SK-N-SH (cell line): ENCODE measurements around the gene ZNF197.

Source experiments
- RAD21 ChIP-seq: IDR thresholded peaks from 2 replicates; pipeline ENCODE4 v1.6.1; 2012; ENCODE audit warnings: mild to moderate bottlenecking, low read length
- TF ChIP-seq, protein P1 (sequence below): fragments of 200-600 bp; sonication (generic); IDR thresholded peaks from 2 replicates; pipeline ENCODE4 v1.6.1; 2017; ENCODE audit warnings: antibody characterized with exemption, mild to moderate bottlenecking, moderate library complexity
- TF ChIP-seq, protein P2 (sequence below): IDR thresholded peaks from 2 replicates; pipeline ENCODE4 v1.6.1; 2012; ENCODE audit warnings: mild to moderate bottlenecking, low read depth, low read length, moderate library complexity

DNA sequence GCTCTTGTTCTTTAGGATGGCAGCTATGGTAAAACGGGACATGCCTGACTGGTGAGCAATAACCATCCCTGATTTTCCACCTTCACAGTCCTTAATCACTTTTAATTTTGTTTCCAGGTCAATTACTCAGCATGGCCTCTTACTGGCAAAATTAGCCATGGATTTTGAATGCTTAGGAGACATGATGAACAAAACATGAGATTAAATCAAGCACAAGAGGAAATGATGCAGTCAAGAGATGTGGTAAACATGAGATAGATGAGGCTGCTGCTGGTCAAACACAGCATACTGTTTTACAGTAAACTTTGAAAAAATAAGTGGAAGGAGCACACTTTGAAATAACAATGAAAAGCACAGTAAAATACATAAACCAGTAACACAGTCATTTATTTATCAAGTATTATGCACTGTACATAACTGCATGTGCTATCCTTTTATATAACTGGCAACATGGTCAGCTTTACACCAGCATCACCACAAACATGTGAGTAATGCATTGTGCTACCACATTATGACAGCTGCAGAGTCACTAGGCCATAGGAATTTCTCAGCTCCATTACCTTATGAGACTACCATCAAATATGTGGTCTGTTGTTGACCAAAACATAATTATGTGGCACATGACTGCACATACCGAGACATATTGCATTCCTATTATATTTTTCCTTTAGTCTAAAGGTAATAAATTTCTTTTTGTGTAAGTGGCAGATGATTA, 57.5 kb downstream of the ZNF197 start:
- TF ChIP-seq, protein P1, sequence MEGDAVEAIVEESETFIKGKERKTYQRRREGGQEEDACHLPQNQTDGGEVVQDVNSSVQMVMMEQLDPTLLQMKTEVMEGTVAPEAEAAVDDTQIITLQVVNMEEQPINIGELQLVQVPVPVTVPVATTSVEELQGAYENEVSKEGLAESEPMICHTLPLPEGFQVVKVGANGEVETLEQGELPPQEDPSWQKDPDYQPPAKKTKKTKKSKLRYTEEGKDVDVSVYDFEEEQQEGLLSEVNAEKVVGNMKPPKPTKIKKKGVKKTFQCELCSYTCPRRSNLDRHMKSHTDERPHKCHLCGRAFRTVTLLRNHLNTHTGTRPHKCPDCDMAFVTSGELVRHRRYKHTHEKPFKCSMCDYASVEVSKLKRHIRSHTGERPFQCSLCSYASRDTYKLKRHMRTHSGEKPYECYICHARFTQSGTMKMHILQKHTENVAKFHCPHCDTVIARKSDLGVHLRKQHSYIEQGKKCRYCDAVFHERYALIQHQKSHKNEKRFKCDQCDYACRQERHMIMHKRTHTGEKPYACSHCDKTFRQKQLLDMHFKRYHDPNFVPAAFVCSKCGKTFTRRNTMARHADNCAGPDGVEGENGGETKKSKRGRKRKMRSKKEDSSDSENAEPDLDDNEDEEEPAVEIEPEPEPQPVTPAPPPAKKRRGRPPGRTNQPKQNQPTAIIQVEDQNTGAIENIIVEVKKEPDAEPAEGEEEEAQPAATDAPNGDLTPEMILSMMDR = no peak
- TF ChIP-seq, protein P2, sequence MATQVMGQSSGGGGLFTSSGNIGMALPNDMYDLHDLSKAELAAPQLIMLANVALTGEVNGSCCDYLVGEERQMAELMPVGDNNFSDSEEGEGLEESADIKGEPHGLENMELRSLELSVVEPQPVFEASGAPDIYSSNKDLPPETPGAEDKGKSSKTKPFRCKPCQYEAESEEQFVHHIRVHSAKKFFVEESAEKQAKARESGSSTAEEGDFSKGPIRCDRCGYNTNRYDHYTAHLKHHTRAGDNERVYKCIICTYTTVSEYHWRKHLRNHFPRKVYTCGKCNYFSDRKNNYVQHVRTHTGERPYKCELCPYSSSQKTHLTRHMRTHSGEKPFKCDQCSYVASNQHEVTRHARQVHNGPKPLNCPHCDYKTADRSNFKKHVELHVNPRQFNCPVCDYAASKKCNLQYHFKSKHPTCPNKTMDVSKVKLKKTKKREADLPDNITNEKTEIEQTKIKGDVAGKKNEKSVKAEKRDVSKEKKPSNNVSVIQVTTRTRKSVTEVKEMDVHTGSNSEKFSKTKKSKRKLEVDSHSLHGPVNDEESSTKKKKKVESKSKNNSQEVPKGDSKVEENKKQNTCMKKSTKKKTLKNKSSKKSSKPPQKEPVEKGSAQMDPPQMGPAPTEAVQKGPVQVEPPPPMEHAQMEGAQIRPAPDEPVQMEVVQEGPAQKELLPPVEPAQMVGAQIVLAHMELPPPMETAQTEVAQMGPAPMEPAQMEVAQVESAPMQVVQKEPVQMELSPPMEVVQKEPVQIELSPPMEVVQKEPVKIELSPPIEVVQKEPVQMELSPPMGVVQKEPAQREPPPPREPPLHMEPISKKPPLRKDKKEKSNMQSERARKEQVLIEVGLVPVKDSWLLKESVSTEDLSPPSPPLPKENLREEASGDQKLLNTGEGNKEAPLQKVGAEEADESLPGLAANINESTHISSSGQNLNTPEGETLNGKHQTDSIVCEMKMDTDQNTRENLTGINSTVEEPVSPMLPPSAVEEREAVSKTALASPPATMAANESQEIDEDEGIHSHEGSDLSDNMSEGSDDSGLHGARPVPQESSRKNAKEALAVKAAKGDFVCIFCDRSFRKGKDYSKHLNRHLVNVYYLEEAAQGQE = no peak
- TF ChIP-seq RAD21 = no peak
